ENCODE results near the gene AQP2. TPM values are rescaled to one million over a fixed set of nuclear protein-coding genes. Genes with fewer than 3 reads are reported as not detected.

AQP2 gene
- total RNA-seq, 1 donor from 2014 or later = not detected

- H3K9me3 Mint-ChIP-seq = no peaks in the 10 kb centered on the region
- H3K27ac Mint-ChIP-seq = no peak overlapping the region
- intact Hi-C loops (cut with micrococcal nuclease) = no loop called here
Measured at GRCh38 chr12:49910331-49911212, 40.0 kb upstream of the AQP2 start.

GRCh38 chr12:49911213-49911605 is 39.3 kb upstream of the AQP2 start:
- H3K27me3 Mint-ChIP-seq (ENCODE audit: insufficient read depth) = no peaks in the 10 kb centered on the region
- no peak overlapping the region for H3K4me3 Mint-ChIP-seq
- H3K9me3 Mint-ChIP-seq = no peaks in the 10 kb centered on the region
- intact Hi-C loops (cut with micrococcal nuclease) = no loop called here
- no peaks in the 10 kb centered on the region for H3K4me1 Mint-ChIP-seq (ENCODE audit: low read depth)
- no peak overlapping the region for H3K27ac Mint-ChIP-seq
- no peaks in the 10 kb centered on the region for H3K36me3 Mint-ChIP-seq (ENCODE audit: low read depth)
- no peak for DNase-seq (ENCODE audit: low spot score)

More at GRCh38 chr12:49910331-49911212, 40.0 kb upstream of the AQP2 start:
- no peak for DNase-seq (ENCODE audit: low spot score)
- Mint-ChIP-seq H3K4me3 (no peak overlapping the region), H3K36me3 (ENCODE audit: low read depth) (no peaks in the 10 kb centered on the region), H3K4me1 (ENCODE audit: low read depth) (no peaks in the 10 kb centered on the region), H3K27me3 (ENCODE audit: insufficient read depth) (peaks cover 4% of the 10 kb centered on the region)

- Mint-ChIP-seq H3K36me3 (ENCODE audit: low read depth) (no peaks in the 10 kb centered on the region), H3K4me3 (no peak overlapping the region), H3K27me3 (ENCODE audit: insufficient read depth) (no peaks in the 10 kb centered on the region), H3K27ac (no peak overlapping the region), H3K9me3 (no peaks in the 10 kb centered on the region), H3K4me1 (ENCODE audit: low read depth) (no peaks in the 10 kb centered on the region)
- no peak for DNase-seq (ENCODE audit: low spot score)
- intact Hi-C loops (cut with micrococcal nuclease) = no loop called here
Measured at GRCh38 chr12:49912345-49913255, 37.9 kb upstream of the AQP2 start.

GRCh38 chr12:49916129-49916919 is 34.2 kb upstream of the AQP2 start:
- no peak overlapping the region for H3K4me3 Mint-ChIP-seq
- H3K27me3 Mint-ChIP-seq (ENCODE audit: insufficient read depth) = peaks cover 3% of the 10 kb centered on the region
- H3K9me3 Mint-ChIP-seq = no peaks in the 10 kb centered on the region
- no peak overlapping the region for H3K27ac Mint-ChIP-seq
- DNase-seq (ENCODE audit: low spot score) = no peak
- no peaks in the 10 kb centered on the region for H3K36me3 Mint-ChIP-seq (ENCODE audit: low read depth)
- H3K4me1 Mint-ChIP-seq (ENCODE audit: low read depth) = no peaks in the 10 kb centered on the region
- intact Hi-C loops (cut with micrococcal nuclease) = no loop called here

GRCh38 chr12:49917166-49917787 is 33.3 kb upstream of the AQP2 start:
- no peaks in the 10 kb centered on the region for H3K36me3 Mint-ChIP-seq (ENCODE audit: low read depth)
- no peak overlapping the region for H3K4me3 Mint-ChIP-seq
- intact Hi-C loops (cut with micrococcal nuclease) = no loop called here
- peaks cover 5% of the 10 kb centered on the region for H3K27me3 Mint-ChIP-seq (ENCODE audit: insufficient read depth)
- DNase-seq (ENCODE audit: low spot score) = no peak
- no peaks in the 10 kb centered on the region for H3K4me1 Mint-ChIP-seq (ENCODE audit: low read depth)
- H3K9me3 Mint-ChIP-seq = no peaks in the 10 kb centered on the region
- no peak overlapping the region for H3K27ac Mint-ChIP-seq

GRCh38 chr12:49917788-49918173 is 32.8 kb upstream of the AQP2 start:
- H3K36me3 Mint-ChIP-seq (ENCODE audit: low read depth) = no peaks in the 10 kb centered on the region
- no peak overlapping the region for H3K27ac Mint-ChIP-seq
- intact Hi-C loops (cut with micrococcal nuclease) = no loop called here

GRCh38 chr12:49920241-49920914 is 30.2 kb upstream of the AQP2 start:
- no peaks in the 10 kb centered on the region for H3K9me3 Mint-ChIP-seq
- no peak for DNase-seq (ENCODE audit: low spot score)
- peaks cover 7% of the 10 kb centered on the region for H3K27me3 Mint-ChIP-seq (ENCODE audit: insufficient read depth)
- no peaks in the 10 kb centered on the region for H3K4me1 Mint-ChIP-seq (ENCODE audit: low read depth)
- H3K36me3 Mint-ChIP-seq (ENCODE audit: low read depth) = no peaks in the 10 kb centered on the region
- intact Hi-C loops (cut with micrococcal nuclease) = no loop called here
- H3K4me3 Mint-ChIP-seq = no peak overlapping the region
- H3K27ac Mint-ChIP-seq = no peak overlapping the region

More at GRCh38 chr12:49917788-49918173, 32.8 kb upstream of the AQP2 start:
- DNase-seq (ENCODE audit: low spot score) = no peak
- Mint-ChIP-seq H3K27me3 (ENCODE audit: insufficient read depth) (peaks cover 5% of the 10 kb centered on the region), H3K9me3 (no peaks in the 10 kb centered on the region), H3K4me1 (ENCODE audit: low read depth) (no peaks in the 10 kb centered on the region), H3K4me3 (no peak overlapping the region)

GRCh38 chr12:49920915-49921286 is 29.6 kb upstream of the AQP2 start:
- H3K36me3 Mint-ChIP-seq (ENCODE audit: low read depth) = no peaks in the 10 kb centered on the region
- no peak overlapping the region for H3K4me3 Mint-ChIP-seq
- no peaks in the 10 kb centered on the region for H3K4me1 Mint-ChIP-seq (ENCODE audit: low read depth)
- no peak overlapping the region for H3K27ac Mint-ChIP-seq
- peaks cover 7% of the 10 kb centered on the region for H3K27me3 Mint-ChIP-seq (ENCODE audit: insufficient read depth)
- intact Hi-C loops (cut with micrococcal nuclease) = no loop called here
- no peaks in the 10 kb centered on the region for H3K9me3 Mint-ChIP-seq
- DNase-seq (ENCODE audit: low spot score) = no peak

- no peak for DNase-seq (ENCODE audit: low spot score)
- Mint-ChIP-seq H3K36me3 (ENCODE audit: low read depth) (no peaks in the 10 kb centered on the region), H3K9me3 (no peaks in the 10 kb centered on the region), H3K4me1 (ENCODE audit: low read depth) (no peaks in the 10 kb centered on the region), H3K27me3 (ENCODE audit: insufficient read depth) (peaks cover 7% of the 10 kb centered on the region), H3K4me3 (no peak overlapping the region), H3K27ac (no peak overlapping the region)
- intact Hi-C loops (cut with micrococcal nuclease) = no loop called here
Measured at GRCh38 chr12:49921299-49921698, 29.2 kb upstream of the AQP2 start.

GRCh38 chr12:49921936-49922335 is 28.6 kb upstream of the AQP2 start:
- no peak for DNase-seq (ENCODE audit: low spot score)
- H3K36me3 Mint-ChIP-seq (ENCODE audit: low read depth) = no peaks in the 10 kb centered on the region
- H3K4me3 Mint-ChIP-seq = no peak overlapping the region
- intact Hi-C loops (cut with micrococcal nuclease) = no loop called here
- H3K9me3 Mint-ChIP-seq = no peaks in the 10 kb centered on the region
- no peaks in the 10 kb centered on the region for H3K4me1 Mint-ChIP-seq (ENCODE audit: low read depth)
- no peak overlapping the region for H3K27ac Mint-ChIP-seq
- peaks cover 7% of the 10 kb centered on the region for H3K27me3 Mint-ChIP-seq (ENCODE audit: insufficient read depth)

- no peak overlapping the region for H3K4me3 Mint-ChIP-seq
- no peaks in the 10 kb centered on the region for H3K36me3 Mint-ChIP-seq (ENCODE audit: low read depth)
- H3K9me3 Mint-ChIP-seq = no peaks in the 10 kb centered on the region
- no peak for DNase-seq (ENCODE audit: low spot score)
- H3K27ac Mint-ChIP-seq = no peak overlapping the region
- intact Hi-C loops (cut with micrococcal nuclease) = no loop called here
- H3K27me3 Mint-ChIP-seq (ENCODE audit: insufficient read depth) = peaks cover 7% of the 10 kb centered on the region
- H3K4me1 Mint-ChIP-seq (ENCODE audit: low read depth) = no peaks in the 10 kb centered on the region
Measured at GRCh38 chr12:49922349-49923034, 28.0 kb upstream of the AQP2 start.

Measured in activated T-helper 1 cell treated with anti-CD3 and anti-CD28 coated beads, Interleukin-12 subunit alpha, Interleukin-12 subunit beta, Interleukin-2, Interleukin-4 antibody, amounts not matched to agents 30 ng/mL and 10 ng/mL and 1 ng/mL, durations not matched to agents 14 hours and 24 hours and 36 hours (primary cell).